GM21723 (cell line): Measurements from ENCODE around the gene AGBL2.
A peak's percentile ranks its signal among the peaks of the same experiment; 100 is the strongest.
"Not testable (repeated sequence)": the region's sequence is repeated elsewhere in the genome, so short reads cannot be mapped to it uniquely, and the experiment has no call there.

ENCODE experiments used
- ATAC-seq: cut with Tn5 transposase; IDR thresholded peaks from one replicate; pipeline ENCODE4 v1.9.1; 2021; ENCODE audit warnings: mild to moderate bottlenecking, moderate library complexity; ENCODE audit not compliant: unreplicated experiment

The AGBL2 gene

DNA sequence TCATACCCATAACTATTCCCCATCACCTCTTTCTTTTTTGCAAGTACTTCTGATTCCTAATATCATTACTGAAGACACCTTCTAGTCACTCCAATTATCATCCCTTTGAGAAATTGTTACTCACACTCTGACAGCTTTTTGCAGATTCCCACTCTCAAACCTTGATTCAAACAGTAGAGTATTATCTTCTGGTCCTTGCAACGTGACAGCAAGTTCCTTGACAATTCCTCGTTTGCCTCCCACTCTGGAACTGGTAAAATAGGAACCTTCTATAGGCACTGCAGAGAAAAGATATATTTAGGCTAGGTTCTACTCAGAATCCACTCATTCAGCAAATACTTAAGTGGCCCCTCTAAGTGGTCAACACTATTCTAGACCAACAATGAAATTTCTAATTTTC, 23.2 kb downstream of the AGBL2 start:
- no peak for ATAC-seq

DNA sequence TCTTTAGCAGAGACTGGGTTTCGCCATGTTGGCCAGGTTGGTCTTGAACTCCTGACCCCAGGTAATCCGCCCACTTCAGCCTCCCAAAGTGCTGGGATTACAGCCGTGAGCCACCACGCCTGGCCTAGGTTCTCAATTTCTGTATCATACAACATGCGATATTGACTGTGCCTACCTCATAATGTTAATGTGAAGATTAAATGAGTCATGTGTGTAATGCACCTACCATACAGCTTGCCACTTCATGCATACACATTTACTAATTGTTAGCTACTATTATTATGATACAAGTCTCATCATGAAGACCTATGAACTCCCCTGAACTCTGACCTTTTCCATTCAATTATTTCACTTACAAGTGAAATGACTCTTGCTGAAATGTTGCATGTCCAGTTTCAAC, 25.7 kb downstream of the AGBL2 start:
- ATAC-seq = no peak

GRCh38 chr11:47688991-47689390, 26.2 kb downstream of the AGBL2 start:
- no peak for ATAC-seq

- ATAC-seq = no peak
These were observed 27.1 kb downstream of the AGBL2 start for GRCh38 chr11:47688111-47688510.

- not testable (repeated sequence) for ATAC-seq
These were observed 28.5 kb downstream of the AGBL2 start for GRCh38 chr11:47686704-47687103.

DNA sequence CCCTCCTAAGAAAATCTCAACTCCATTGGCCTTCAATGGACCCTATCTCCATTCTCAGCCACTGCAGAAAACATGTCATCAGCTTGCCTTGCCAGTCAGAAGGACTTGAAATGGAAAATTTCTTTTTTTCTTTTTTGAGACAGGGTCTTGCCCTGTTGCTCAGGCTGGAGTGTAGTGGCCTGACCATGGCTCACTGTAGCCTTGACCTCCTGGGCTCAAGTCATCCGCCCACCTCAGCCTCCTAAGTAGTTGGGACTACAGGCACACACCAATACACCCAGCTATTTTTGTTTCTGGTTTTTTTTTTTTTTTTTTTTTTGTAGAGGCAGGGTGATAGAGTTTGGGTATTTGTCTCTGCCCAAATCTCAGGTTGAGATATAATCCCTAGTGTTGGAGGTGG, 29.0 kb downstream of the AGBL2 start:
- no peak for ATAC-seq

DNA sequence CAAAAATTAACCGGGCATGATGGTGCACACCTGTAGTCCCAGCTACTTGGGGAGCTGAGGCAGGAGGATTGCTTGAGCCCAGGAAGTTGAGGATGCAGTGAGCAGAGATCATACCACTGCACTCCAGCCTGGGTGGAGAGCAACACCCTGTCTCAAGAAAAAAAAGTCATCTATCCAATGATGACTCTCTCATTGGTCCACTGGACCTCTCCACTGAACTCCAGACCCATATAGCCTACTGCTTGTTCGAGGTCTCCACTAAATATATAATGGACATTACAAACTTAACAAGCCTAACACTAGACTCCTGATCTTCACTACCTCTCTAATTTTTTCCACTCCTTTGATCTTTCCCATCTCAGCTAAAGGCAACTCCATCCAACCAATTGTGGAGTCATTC, 39.3 kb downstream of the AGBL2 start:
- no peak for ATAC-seq

GRCh38 chr11:47672283-47672730, 42.9 kb downstream of the AGBL2 start:
- ATAC-seq = no peak

DNA sequence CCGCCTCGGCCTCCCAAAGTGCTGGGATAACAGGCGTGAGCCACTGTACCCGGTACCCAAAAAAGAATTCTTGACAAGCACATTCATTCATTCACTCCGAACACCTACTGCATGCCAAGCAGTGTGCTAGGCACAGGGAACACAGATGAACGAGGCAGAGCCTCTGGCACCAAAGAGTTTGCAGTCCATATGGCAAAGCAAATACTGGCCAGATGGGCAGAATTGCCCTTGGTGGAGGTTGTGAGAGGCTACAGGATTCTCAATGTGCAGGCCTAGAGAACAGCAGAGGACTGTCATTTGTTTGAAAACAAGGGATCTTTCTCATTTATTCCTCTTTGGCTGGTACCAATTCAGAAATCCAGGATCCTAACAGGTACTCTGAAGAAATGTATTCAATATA, 45.3 kb downstream of the AGBL2 start:
- no peak for ATAC-seq

GRCh38 chr11:47668665-47669064, 46.5 kb downstream of the AGBL2 start:
- no peak for ATAC-seq

- ATAC-seq = no peak
These were observed 47.6 kb downstream of the AGBL2 start for GRCh38 chr11:47667555-47667954.

GRCh38 chr11:47667135-47667534, 48.0 kb downstream of the AGBL2 start:
- no peak for ATAC-seq

DNA sequence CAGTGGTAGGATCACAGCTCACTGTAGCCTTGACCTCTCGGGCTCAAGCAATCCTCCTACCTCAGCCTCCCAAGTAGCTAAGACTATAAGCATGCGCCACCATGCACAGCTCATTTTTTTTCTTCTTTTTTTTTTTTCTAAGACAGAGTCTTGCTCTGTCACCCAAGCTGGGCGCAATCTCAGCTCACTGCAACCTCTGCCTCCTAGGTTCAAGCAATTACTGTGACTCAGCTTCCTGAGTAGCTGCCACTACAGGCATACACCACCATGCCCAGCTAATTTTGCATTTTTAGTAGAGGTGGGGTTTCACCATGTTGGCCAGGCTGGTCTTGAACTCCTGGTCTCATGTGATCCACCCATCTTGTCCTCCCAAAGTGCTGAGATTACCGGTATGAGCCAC, 50.2 kb downstream of the AGBL2 start:
- ATAC-seq = not testable (repeated sequence)

DNA sequence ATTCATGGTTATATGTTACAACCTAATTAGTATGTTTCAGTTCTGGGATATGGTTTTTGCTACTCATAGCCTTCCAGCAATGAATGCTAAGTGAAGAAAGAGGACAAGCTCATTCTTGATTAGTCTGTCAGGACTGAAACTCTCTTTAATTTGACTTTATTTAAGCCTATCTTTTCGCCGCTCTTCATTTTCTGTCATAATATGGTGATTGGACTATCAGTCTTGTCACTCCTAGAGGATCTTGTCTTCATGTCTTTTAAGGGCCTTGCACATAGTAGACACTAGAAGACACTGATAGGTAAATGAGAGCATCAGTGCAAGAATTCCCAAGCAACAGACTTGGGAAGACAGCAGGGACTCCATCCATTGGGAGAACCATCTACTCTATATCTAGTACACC, 53.9 kb downstream of the AGBL2 start:
- ATAC-seq = no peak

- ATAC-seq = no peak
These were observed 55.9 kb downstream of the AGBL2 start for GRCh38 chr11:47659276-47659675.

DNA sequence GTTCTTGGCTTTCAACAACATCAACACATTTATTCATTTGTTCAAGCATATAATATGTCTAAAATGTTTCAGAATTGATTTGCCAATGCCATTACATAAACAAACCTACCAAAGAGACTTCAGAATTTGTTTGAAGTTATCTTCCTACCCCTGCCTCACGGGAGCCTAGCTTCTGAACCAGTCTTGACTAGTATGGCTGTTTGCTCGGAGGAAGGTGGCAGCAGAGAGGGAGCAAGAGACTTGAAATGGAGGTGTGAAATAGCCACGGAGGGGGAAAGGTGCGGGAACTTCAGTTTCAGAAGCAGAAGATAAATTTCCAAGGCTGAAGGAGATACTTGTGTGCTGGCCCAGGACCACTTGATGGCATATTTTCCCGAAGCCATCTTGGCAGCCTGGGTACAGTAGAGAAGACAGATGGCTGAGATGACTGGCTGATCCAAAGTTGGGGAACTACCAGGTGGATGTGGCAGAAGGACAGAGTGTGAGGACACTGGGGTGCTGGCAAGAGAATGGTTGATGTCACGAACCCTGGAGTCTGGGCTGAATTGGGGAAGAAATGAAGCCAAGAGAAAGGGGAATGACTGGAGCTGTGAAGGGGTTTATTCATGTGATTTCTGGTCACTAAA, 58.8 kb downstream of the AGBL2 start:
- ATAC-seq = no peak

DNA sequence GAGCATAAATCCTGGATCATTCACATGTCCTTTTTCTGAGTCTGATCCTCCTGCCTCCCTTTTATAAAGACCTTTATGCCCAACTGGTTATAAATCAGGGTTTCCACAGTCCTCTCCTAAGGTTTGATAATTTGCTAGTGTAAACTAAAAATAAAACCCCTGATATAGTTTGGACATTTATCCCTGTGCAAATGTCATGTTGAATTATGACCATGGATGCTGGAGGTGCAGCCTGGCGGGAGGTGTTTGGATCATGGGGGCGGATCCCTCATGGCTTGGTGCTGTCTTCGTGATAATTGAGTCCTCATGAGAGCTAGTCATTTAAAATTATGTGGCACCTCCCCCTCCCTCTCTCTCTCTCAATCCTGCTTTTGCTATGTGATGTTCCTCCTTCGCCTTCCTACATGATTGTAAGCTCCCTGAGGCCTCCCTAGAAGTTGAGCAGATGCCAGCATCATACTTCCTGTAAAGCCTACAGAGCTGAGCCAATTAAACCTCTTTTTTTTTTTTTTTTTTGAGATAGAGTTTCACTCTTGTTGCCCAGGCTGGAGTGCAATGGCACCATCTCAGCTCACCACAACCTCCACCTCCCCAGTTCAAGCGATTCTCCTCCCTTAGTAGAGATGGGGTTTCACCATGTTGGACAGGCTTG, 63.2 kb downstream of the AGBL2 start:
- no peak for ATAC-seq

- ATAC-seq = no peak
These were observed 65.9 kb downstream of the AGBL2 start for GRCh38 chr11:47649276-47649675.

DNA sequence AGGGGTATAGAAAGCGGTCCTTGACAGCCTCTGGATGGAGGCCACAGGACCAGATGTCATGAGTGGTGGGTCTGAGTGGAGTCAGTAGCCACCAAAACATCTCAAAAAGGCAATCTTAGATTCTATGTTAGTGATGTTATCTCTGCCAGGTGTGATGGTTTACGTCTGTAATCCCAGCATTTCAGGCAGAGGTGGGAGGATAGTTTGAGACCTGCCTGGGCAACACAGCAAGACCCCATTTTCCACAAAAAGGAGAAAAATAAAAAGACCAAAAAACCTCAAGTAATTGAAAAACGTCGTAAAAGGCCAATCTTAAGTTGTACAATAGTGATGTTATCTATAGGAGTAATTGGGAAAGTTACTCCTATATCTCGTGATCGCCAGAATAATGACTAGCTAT, 69.2 kb downstream of the AGBL2 start:
- ATAC-seq = no peak

- no peak for ATAC-seq
These were observed 69.7 kb downstream of the AGBL2 start for GRCh38 chr11:47645500-47645899.

- peak; percentile 90 for ATAC-seq
These were observed 72.9 kb downstream of the AGBL2 start, which contains the start of gene MTCH2 for GRCh38 chr11:47642099-47642855. Gene MTCH2, minus strand, starts transcription at chr11:47642559. Its CDS starts 94 bp downstream, at chr11:47642465.

DNA sequence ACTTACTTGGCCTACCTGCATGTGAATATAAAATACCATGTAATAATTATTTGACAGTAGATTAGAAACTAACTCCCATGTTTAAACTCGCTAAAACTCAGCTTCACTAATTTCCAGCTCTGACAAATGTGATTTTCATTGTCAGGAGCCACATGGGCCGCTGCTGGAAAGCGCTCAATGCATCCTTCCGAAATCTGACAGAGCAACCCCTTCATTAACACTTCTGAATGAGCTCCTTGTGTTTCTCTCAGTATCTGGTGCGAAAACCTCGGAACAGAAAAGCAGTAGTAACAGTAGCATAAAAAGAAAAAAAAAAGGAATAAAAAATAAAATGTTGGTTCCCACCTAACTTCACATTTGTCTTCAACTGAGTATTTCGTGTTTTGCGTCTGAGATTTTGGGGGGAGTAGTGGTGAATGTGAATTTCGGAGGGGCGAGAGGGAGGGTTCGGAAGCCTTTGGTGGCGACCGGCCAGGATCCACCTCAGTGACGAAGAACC, 73.5 kb downstream of the AGBL2 start:
- ATAC-seq = no peak
